Hepatocyte (in vitro differentiated cells): ENCODE results near the gene AUTS2. TPM values are rescaled to one million over a fixed set of nuclear protein-coding genes. Genes with fewer than 3 reads are reported as not detected.

ENCODE experiments used
- DNase-seq: peaks from one replicate; pipeline ENCODE4 v3.0.0-alpha.2; 2016; ENCODE audit warnings: low spot score
- H2AFZ ChIP-seq: fragments of 200-600 bp; sonication (generic); 2 replicates; pipeline ENCODE4 v1.6.0; 2016; ENCODE audit warnings: antibody characterized with exemption, mild to moderate bottlenecking
- H3K27ac ChIP-seq: fragments of 200-600 bp; sonication (generic); 2 replicates; pipeline ENCODE4 v1.5.1; 2016; ENCODE audit warnings: mild to moderate bottlenecking
- H3K27me3 ChIP-seq: fragments of 200-600 bp; sonication (generic); 2 replicates; pipeline ENCODE4 v1.6.1; 2016
- H3K36me3 ChIP-seq: fragments of 200-600 bp; sonication (generic); replicated peaks from 2 replicates; pipeline ENCODE4 v1.5.1; 2016; ENCODE audit warnings: low read depth; ENCODE audit not compliant: insufficient read depth
- H3K4me1 ChIP-seq: fragments of 200-600 bp; sonication (generic); 2 replicates; pipeline ENCODE4 v1.5.1; 2016; ENCODE audit warnings: mild to moderate bottlenecking, moderate library complexity; ENCODE audit not compliant: insufficient read depth
- H3K4me2 ChIP-seq: fragments of 200-600 bp; sonication (generic); 2 replicates; pipeline ENCODE4 v1.6.0; 2016
- H3K4me3 ChIP-seq: fragments of 200-600 bp; sonication (generic); 2 replicates; pipeline ENCODE4 v1.5.1; 2016; ENCODE audit warnings: mild to moderate bottlenecking
- H3K79me2 ChIP-seq: fragments of 200-600 bp; sonication (generic); 2 replicates; pipeline ENCODE4 v1.6.0; 2017; ENCODE audit warnings: mild to moderate bottlenecking
- H3K9me2 ChIP-seq: fragments of 200-600 bp; sonication (generic); replicated peaks from 2 replicates; pipeline ENCODE4 v1.6.0; 2017; ENCODE audit warnings: mild to moderate bottlenecking; ENCODE audit not compliant: insufficient read depth
- H3K9me3 ChIP-seq: fragments of 200-600 bp; sonication (generic); 2 replicates; pipeline ENCODE4 v1.5.1; 2016; ENCODE audit warnings: low read depth, mild to moderate bottlenecking
- H4K20me1 ChIP-seq: fragments of 200-600 bp; sonication (generic); 2 replicates; pipeline ENCODE4 v1.6.0; 2016; ENCODE audit warnings: mild to moderate bottlenecking; ENCODE audit not compliant: insufficient read depth, poor library complexity, severe bottlenecking
- EZH2 ChIP-seq: fragments of 200-600 bp; sonication (generic); IDR thresholded peaks from 2 replicates; pipeline ENCODE4 v1.6.1; 2016; ENCODE audit warnings: antibody characterized with exemption, mild to moderate bottlenecking, borderline replicate concordance
- EZH2phosphoT487 ChIP-seq: fragments of 200-600 bp; sonication (generic); IDR thresholded peaks from one replicate; pipeline ENCODE4 v1.6.1; 2018; ENCODE audit warnings: antibody characterized with exemption, mild to moderate bottlenecking, low read depth, moderate library complexity; ENCODE audit not compliant: unreplicated experiment, severe bottlenecking
- WGBS: methylation state at CpG from one replicate; pipeline ENCODE4 v1.1.6; 2016; ENCODE audit warnings: low lambda C conversion rate; ENCODE audit errors: missing lambda C conversion rate; 5-methylcytosine and 5-hydroxymethylcytosine counted together
- polyA plus RNA-seq: library from polyadenylated mRNA; unstranded; fragments of >200 nt; fragmentation: Nextera tagmentation; extraction: Ambion mirVana; gene quantifications from 2 replicates; pipeline ENCODE4 v1.2.1, GENCODE V29; 2016
- total RNA-seq: library from RNA; depleted of rRNA; stranded (reverse); fragments of >200 nt; gene quantifications from 2 replicates; pipeline ENCODE4 v1.2.3, GENCODE V29; 2014
- TF ChIP-seq, protein P1 (sequence below): fragments of 200-600 bp; sonication (generic); IDR thresholded peaks from 2 replicates; pipeline ENCODE4 v1.5.1; 2016; ENCODE audit warnings: antibody characterized with exemption, mild to moderate bottlenecking; ENCODE audit not compliant: poor library complexity

The AUTS2 gene
- total and polyA plus RNA-seq, 2 experiments from 2014 or later, result 34.4 to 40.9 TPM

DNA sequence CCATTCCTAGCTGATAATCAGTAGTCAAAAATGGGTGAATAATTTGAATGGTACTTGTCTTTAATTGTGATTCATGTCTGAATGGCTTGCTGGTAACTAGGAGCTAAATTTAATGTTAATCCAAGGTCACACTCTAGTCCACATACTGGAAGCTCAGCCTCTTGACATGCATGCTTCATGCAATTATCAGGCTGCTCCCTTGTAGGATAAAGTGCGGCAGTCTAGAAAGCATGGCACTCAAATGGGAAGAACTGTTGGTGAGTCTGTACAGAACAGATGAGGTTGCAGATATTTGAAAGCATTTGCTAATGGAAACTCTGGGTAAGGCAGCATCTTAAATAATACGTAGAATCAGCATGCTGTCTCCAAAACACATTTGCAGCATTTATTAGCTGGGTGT lies 499.4 kb downstream of the AUTS2 start:
- Histone ChIP-seq H3K27me3 (no peaks in the 10 kb centered on the region), H2AFZ (no peak overlapping the region), H3K4me2 (no peak overlapping the region), H4K20me1 (no peaks in the 10 kb centered on the region), H3K9me2 (no peaks in the 10 kb centered on the region), H3K79me2 (no peaks in the 10 kb centered on the region), H3K27ac (no peak overlapping the region), H3K9me3 (no peaks in the 10 kb centered on the region), H3K36me3 (no peaks in the 10 kb centered on the region), H3K4me3 (no peak overlapping the region), H3K4me1 (peaks cover 27% of the 10 kb centered on the region)
- WGBS, result 65% methylated on average over 2 of the region's 2 CpGs
- DNase-seq, result no peak
- TF ChIP-seq EZH2, result no peak
- no peak for TF ChIP-seq EZH2phosphoT487
- TF ChIP-seq, protein P1, sequence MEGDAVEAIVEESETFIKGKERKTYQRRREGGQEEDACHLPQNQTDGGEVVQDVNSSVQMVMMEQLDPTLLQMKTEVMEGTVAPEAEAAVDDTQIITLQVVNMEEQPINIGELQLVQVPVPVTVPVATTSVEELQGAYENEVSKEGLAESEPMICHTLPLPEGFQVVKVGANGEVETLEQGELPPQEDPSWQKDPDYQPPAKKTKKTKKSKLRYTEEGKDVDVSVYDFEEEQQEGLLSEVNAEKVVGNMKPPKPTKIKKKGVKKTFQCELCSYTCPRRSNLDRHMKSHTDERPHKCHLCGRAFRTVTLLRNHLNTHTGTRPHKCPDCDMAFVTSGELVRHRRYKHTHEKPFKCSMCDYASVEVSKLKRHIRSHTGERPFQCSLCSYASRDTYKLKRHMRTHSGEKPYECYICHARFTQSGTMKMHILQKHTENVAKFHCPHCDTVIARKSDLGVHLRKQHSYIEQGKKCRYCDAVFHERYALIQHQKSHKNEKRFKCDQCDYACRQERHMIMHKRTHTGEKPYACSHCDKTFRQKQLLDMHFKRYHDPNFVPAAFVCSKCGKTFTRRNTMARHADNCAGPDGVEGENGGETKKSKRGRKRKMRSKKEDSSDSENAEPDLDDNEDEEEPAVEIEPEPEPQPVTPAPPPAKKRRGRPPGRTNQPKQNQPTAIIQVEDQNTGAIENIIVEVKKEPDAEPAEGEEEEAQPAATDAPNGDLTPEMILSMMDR, result no peak

DNA sequence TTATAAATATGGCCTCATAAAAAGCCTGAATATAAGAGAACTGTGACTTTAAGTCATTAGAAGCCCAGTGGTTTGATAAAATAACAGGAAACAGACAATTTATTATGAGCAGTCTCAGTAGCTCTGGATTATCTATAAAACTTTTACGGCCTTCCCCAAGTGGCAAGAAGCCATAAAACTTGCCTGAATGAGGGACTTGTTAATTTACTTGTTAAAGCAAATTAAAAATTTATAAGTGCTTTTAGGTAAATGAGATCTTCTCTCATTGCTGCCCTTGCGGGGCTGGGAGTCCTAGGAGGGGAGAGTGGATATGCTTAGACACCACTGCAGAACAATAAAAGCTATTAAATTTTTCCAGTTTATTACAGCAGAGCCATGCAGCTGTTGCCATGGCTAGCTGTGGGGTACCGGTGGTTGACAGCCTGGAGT lies 499.9 kb downstream of the AUTS2 start:
- no peak overlapping the region for H3K27ac ChIP-seq
- H3K4me2 ChIP-seq, result no peak overlapping the region
- no peak for TF ChIP-seq EZH2phosphoT487
- TF ChIP-seq, protein P1, result no peak
- H3K79me2 ChIP-seq, result no peaks in the 10 kb centered on the region
- DNase-seq, result no peak
- 35% methylated on average over 3 of the region's 3 CpGs for WGBS
- no peak overlapping the region for H3K4me3 ChIP-seq
- H3K9me2 ChIP-seq, result no peaks in the 10 kb centered on the region
- H3K27me3 ChIP-seq, result no peaks in the 10 kb centered on the region
- no peak overlapping the region for H2AFZ ChIP-seq
- no peaks in the 10 kb centered on the region for H3K9me3 ChIP-seq
- no peaks in the 10 kb centered on the region for H4K20me1 ChIP-seq
- peaks cover 23% of the 10 kb centered on the region for H3K4me1 ChIP-seq
- no peaks in the 10 kb centered on the region for H3K36me3 ChIP-seq

DNA sequence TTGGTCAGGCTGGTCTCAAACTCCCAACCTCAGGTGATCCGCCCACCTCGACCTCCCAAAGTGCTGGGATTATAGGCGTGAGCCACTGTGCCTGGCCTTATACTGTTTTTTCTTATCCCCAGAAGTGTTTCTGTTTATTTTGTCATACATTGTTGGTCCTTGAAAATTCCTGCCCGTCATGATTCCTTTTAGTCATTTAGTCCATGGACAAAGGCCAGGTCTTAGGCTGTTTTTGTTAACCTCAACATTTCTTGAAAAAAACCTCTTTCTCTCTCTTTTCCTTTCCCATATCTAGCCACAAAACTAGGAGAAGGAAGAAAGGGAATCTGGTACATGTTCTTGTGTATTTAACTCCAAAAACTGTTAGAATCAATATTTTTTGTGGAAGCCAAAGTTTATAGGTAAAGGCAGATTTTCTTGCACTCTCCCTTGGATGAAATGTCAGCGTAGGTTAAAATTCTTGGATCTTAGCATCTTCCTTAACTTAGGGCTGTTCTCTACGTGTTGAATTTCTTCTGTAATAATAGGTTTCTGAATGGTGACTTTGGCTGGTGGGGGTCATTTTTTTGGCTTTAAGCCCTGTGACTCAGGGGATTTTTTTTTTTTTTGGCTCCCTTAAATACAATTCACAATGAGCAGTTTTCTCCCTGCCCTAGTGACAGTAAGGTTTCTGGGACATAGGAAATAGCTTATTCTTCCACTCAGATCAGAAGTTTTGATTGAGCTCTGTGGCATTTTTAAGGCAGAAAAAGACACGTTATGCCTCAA lies 500.8 kb downstream of the AUTS2 start:
- Histone ChIP-seq H3K9me3 (no peaks in the 10 kb centered on the region), H3K36me3 (no peaks in the 10 kb centered on the region), H2AFZ (no peak overlapping the region), H3K4me3 (no peak overlapping the region), H3K27ac (no peak overlapping the region), H3K27me3 (no peaks in the 10 kb centered on the region), H3K9me2 (no peaks in the 10 kb centered on the region), H3K4me1 (peaks cover 15% of the 10 kb centered on the region), H4K20me1 (no peaks in the 10 kb centered on the region), H3K4me2 (no peak overlapping the region), H3K79me2 (no peaks in the 10 kb centered on the region)
- TF ChIP-seq EZH2 (no peak), EZH2phosphoT487 (no peak)
- TF ChIP-seq, protein P1, result no peak
- WGBS, result 79% methylated on average over 7 of the region's 7 CpGs
- DNase-seq, result no peak
